A204.1 (cell line): ENCODE measurements around the gene PSMD2.

Experiments
- FAIRE-seq: peaks from 2 replicates; lab custom pipeline; 2012; peaks lifted over from hg19 to GRCh38; lab: Jason Lieb, UNC

Gene PSMD2

DNA sequence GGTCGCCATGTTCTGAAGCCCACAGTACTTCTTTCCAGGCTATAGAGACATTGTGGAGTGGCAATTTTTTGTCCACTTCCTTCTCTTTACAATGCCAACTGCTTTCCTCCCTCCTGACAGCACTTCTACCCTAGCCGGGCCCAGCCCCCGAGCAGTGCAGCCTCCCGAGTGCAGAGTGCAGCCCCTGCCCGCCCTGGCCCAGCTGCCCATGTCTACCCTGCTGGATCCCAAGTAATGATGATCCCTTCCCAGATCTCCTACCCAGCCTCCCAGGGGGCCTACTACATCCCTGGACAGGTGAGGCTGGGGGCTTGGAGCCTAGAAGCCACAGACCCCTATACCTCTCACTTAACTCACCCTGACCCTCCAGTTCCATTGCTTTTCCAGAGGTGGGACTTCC is 18.2 kb downstream of the PSMD2 start:
- no peak for FAIRE-seq

DNA sequence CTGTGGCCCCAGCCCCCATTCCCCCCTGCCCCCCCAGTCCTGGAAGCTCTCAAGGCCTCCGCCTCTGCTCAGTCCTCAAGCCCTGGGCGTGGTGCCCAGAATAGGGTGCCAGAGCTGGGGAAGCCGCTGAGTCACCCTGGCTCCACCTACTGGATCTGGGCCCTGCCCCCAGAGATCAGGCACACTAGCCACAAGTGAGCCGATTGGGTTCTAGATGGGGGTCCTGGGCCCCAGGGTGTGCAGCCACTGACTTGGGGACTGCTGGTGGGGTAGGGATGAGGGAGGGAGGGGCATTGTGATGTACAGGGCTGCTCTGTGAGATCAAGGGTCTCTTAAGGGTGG is 21.0 kb downstream of the PSMD2 start:
- FAIRE-seq = no peak

DNA sequence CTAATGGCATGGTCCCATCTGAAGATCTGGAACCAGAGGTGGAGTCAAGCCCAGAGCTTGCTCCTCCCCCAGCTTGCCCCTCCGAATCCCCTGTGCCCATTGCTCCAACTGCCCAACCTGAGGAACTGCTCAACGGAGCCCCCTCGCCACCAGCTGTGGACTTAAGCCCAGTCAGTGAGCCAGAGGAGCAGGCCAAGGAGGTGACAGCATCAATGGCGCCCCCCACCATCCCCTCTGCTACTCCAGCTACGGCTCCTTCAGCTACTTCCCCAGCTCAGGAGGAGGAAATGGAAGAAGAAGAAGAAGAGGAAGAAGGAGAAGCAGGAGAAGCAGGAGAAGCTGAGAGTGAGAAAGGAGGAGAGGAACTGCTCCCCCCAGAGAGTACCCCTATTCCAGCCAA is 22.6 kb downstream of the PSMD2 start:
- no peak for FAIRE-seq

DNA sequence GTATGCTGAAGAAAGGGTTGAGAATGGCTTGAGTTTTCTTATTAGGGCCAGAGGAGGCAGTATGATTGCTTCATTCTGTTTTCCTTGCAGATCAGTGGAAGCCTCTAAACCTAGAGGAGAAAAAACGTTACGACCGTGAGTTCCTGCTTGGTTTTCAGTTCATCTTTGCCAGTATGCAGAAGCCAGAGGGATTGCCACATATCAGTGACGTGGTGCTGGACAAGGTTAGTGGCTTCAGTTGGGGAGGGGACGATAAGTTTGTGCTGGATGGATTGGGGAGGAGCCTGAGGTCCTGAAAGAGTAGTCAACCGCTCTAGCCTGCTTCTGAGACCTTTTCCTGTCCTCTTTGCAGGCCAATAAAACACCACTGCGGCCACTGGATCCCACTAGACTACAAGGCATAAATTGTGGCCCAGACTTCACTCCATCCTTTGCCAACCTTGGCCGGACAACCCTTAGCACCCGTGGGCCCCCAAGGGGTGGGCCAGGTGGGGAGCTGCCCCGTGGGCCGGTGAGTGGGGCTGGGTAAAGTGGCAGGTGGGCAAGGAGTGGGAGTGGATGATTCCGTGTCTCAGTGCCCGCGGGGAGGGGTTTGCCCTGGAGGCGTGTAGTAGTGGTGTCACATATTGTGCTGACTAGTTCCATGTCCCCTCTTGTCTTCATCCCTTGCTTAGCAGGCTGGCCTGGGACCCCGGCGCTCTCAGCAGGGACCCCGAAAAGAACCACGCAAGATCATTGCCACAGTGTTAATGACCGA is 23.9 kb downstream of the PSMD2 start:
- FAIRE-seq = no peak

DNA sequence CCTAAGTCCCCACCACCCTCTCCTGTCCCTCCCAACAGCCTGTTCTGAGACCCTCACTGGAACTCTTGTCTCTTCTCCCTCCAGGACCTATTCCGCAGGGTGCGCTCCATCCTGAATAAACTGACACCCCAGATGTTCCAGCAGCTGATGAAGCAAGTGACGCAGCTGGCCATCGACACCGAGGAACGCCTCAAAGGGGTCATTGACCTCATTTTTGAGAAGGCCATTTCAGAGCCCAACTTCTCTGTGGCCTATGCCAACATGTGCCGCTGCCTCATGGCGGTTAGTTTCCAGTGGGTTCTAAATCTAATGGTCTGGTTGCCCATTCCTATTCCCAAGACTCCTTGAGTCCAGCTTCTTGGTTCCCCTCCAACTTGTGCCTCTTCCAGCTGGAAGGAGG is 24.7 kb downstream of the PSMD2 start:
- FAIRE-seq = no peak

DNA sequence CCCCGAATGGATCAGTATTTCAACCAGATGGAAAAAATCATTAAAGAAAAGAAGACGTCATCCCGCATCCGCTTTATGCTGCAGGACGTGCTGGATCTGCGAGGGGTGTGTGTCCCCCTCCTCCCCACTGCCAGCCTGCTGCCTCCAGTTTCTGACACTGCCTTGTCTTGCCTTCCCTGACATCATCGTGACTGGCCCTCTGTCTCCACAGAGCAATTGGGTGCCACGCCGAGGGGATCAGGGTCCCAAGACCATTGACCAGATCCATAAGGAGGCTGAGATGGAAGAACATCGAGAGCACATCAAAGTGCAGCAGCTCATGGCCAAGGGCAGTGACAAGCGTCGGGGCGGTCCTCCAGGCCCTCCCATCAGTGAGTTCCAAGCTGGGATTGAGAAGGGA is 26.2 kb downstream of the PSMD2 start:
- FAIRE-seq = no peak

DNA sequence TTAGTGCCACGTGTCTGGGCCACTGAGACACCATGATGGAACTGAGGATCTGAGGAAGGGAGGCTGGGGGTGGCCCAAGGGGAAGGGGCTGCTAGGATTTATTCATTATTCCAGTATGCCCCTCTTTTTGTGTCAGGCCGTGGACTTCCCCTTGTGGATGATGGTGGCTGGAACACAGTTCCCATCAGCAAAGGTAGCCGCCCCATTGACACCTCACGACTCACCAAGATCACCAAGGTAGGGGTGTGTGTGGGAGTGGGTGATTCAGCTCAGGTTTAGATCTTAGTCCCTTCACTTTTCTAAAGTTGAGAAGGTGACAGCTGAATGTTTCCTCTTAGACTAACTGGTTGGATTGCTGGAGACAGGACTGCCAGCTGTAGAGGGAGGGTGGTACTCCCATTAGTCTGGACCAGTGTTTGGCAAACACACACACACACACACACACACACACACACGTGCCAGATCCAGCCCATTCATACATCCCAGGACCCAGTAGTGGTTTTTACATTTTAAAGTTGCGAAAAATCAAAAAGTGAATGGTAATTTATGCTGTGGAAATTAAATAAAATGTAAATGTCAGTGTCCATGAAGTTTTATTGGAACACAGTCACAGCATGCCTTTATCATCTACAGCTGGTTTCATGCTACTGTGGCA is 26.8 kb downstream of the PSMD2 start:
- FAIRE-seq = no peak

DNA sequence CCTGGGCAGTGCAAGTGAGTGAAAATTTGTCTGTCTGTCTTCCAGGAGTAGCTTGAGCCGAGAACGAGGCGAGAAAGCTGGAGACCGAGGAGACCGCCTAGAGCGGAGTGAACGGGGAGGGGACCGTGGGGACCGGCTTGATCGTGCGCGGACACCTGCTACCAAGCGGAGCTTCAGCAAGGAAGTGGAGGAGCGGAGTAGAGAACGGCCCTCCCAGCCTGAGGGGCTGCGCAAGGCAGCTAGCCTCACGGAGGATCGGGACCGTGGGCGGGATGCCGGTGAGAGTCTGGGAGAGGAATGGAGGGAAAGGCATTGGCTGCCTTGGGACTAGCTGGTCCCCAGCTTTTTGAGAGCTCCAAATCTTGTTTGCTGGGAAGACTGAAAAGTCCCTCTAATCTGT is 28.1 kb downstream of the PSMD2 start:
- FAIRE-seq = no peak

DNA sequence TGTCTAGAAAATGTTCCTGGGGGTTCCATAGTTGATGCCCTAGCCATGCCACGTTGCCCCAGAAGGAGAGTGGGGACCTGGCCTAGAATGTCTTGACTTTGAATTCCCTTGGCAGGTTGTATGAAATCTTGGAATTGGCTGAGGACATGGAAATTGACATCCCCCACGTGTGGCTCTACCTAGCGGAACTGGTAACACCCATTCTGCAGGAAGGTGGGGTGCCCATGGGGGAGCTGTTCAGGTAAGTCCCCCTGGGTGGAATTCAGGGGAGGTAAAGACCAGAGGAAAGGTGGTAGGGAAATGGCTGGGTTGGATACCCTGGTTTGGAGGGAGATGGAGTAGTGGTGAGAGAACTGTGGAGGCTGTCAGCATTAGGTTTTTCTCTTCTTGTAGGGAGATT is 29.5 kb downstream of the PSMD2 start:
- FAIRE-seq = no peak

DNA sequence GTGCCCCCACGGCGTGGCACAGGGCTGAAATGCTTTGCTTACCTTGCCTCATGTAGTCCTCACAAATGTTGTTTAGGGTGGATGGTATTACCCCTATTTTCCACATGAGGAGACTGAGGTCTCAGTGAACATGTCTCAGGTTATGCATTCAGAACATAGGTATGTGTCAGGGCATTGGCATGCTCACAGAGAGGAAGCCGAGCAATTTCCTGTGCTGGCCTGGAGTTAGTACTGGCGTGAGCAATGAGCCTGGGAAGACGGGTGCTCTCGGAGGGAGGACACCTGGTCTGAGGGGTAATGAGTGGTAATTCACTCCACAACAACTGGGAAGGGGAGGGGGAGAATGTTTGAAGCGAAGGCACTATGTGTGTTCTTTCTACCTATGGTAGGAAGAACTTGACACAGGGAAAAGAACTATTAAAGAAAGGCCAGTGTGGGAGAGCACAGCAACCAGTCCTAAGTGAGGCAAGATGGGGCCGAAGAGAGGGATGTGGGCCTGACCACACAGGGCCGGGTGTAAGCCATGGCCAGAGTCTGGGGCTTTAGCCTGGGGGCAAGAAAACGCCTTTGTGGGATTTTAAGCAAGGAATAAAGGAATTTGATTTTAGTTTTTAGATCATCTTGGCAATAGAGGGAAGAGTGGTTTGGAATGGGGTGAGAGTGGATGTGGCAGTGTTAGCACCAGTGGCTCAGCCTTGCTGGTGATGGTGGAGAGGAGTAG is 33.5 kb downstream of the PSMD2 start:
- no peak for FAIRE-seq

DNA sequence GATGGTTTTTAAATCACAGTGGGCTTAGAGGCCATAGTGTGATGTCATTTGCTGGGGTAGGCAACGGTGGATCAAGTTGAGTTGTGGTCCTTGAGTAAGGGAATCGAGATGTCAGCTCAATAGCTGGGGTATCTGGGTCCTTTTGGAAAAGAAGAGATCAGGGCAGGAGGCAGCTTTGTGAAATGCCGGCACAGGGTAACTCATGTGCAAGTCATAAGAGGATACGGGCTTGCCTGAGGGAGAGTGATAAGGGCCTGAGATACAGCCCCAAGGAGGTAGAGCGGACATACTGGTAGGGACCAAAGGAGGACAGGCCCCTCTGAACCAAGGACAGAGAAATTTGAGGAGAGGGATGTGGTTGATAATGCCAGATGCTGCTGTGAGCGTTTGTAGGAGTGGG is 34.1 kb downstream of the PSMD2 start:
- FAIRE-seq = no peak

DNA sequence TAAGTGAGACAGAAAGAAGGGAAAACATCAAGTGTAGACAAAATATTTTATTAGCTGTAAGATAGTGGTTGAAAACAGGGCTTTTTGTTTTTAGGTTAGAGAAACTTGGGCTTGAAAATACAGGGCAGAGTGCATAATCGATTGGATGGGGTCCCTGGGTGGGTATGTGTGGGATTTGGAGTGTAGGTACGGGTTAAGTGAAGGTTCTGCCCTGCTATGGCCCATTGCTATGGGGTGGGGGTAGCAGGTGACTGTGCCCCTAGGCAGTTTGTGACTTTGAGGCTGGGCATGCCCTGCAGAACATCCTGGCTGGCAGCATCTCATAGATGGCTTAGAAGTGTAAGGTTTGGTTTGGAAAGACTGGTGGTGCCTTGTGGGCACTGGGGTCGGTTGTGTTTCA is 34.7 kb downstream of the PSMD2 start:
- no peak for FAIRE-seq

DNA sequence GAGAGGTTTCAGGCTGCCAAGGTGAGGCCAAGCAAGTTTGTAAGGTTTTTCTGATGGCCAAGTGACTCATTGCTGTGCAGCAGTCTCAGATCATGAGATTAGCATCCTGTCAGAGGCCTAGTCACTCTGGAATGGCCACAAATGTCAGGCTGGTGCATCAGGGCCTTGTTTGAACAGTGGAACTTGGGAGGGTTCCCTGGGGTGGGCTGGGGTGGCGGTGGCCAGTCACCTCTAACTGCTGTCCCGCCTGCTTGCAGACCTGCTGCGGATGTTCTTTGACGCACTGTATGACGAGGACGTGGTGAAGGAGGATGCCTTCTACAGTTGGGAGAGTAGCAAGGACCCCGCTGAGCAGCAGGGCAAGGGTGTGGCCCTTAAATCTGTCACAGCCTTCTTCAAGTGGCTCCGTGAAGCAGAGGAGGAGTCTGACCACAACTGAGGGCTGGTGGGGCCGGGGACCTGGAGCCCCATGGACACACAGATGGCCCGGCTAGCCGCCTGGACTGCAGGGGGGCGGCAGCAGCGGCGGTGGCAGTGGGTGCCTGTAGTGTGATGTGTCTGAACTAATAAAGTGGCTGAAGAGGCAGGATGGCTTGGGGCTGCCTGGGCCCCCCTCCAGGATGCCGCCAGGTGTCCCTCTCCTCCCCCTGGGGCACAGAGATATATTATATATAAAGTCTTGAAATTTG is 35.6 kb downstream of the PSMD2 start:
- FAIRE-seq = no peak

DNA sequence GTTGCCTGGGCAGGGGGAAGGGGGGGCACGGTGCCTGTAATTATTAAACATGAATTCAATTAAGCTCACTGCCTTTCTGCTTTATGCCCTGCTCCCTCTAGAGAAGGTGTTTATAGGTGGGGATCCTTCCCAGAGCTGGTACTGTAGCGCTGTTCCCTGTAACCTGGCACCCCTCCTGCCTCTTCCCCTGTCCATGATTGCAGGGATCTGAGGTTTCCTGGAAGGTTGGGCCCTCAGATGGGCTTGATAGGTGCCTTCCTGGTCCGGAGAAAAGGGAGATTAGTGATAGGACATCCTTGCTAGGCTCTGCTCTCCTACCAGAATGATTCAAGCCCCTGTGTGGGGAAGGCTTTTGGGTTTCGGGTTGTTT is 36.2 kb downstream of the PSMD2 start:
- no peak for FAIRE-seq

DNA sequence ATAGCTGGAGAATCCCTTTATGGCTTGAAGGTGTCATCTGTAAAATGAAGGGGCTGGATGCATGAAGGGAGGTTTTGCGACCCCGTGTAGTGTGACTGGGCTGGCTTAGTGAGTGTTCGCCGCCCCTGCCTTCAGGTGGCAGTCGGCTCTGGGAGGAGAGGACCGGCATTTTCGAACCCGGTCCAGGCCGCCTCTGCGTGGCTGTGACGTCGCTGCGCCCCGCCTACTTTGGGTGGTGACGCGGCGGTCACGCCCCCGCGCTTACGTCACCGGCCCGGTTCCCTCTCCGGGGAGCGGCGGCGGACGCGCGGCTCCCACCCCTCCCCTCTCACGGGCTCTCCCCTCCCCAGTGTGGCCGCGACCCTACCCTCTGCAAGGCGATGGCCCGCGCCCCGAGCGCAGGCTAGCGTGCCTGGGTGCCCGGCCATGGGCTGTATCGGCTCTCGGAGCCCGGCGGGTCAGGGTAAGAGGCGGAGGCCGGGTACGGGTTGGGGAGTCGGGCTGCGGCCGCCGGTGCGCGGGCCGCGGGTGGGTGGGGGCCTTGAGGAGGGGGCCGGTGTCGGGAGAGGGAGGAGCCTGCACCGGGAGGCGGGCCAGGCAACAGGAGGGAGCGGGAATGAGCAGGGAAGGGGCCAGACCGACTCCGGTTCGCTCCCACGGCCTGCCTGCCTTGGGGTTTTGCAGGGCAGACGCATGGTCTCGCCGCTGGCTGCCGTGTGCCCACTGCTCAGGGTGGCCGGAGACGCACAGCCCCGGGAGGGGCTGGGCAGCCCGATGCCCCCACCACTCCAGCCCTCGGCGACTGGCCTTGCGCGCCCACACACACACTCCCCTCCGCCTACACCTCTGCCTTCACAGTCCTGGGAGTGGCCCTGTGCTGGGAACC is 36.9 kb downstream of the PSMD2 start:
- FAIRE-seq = no peak

DNA sequence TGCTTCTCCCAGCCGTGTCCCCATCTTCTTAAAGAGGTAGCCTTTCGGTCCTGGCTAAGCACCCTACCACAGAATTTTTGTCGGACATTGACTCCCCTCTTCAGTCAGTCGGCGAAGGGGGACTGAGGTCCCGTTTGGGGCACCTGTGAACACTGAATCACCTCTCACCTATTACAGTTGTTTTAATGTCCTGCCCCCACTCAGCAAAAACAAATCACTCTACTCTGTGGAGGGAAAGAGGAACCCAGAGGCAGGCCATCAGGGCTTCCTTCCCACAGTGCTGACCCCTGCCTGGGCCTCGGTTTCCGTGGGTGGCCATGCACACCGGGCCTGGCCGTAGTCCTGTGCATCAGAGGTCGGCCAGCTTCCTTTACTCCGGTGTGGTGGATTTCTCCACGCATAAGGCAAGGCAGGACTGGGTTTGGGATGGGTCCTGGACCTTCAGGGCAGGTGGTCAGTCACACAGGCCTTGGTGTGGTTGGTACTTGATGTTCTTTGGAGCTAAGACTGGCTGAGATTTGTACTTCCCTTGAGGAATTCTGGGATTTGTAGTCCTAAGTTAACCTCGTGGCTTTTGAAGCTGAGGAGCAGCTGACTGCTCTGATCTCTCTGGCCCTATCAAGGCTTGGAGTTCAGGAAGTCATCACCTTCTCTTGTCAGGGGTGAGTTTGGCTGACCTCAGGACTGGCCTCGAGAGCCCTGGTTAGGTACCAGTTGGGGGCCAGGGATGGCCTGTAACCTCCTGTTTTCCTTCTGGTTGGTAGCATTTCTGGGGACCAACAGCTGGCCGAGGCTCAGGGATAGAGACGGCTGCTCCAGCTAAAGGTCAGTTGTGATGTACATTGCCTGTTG is 37.7 kb downstream of the PSMD2 start:
- no peak for FAIRE-seq

DNA sequence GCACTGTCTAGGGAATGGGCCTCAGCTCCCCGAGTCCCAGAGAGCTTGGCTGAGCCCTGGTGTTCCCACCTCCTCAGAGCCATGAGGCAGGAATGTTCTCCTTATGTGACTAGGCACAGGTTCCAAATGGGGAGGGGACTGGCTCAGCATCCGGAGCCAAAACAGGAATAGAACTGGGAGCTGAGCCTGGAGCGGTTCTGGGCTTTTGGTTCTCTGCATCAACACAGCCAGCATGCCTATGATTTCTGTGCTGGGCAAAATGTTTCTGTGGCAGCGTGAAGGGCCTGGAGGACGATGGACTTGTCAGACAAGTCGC is 38.3 kb downstream of the PSMD2 start, which contains the start of gene FAM131A:
TSS of gene FAM131A (plus strand) at position 202 of the 316 bp plus-strand sequence. CDS start at position 233, 31 bp downstream.
- no peak for FAIRE-seq

DNA sequence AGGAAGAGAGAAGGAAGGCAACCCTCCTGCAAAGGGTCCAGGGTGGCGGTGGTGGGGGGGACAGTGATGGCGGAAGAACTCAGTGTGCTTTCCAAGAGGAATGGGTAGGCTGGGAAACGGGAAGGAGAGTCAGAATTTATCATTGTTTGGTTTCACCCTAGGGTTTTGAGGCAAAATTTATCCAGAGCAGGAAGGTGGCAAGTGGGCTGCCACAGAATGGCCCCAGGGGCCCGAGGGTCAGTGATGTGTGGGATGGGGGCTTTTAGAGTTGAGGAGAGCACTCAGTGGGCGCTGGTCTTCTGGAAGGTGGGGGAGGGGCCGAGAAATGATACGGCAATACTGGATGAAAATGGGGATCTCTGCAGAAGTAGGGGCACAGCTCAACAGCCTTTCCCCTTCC is 38.9 kb downstream of the PSMD2 start:
- FAIRE-seq = no peak

DNA sequence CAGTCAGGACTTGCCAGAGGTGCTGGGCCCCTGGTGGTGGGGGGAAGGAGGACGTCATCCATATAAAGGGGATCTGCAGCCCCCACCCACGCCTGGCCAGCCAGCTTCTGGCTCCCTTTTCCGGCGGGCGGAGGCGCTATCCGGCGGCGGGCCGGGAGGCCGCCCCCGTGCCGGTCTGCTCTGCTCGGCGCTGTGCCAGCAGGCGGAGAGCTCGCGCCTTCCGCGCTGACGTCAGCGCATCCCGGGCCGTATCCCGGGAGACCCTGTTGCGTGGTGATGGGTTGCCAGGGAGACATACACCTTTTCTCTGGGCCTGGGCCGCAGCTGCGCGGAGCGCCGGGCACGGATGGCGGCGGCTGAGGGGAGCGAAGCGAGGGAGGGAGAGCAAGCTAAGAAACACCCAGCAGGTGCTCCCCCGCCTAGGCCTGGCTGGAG is 39.5 kb downstream of the PSMD2 start:
- no peak for FAIRE-seq

DNA sequence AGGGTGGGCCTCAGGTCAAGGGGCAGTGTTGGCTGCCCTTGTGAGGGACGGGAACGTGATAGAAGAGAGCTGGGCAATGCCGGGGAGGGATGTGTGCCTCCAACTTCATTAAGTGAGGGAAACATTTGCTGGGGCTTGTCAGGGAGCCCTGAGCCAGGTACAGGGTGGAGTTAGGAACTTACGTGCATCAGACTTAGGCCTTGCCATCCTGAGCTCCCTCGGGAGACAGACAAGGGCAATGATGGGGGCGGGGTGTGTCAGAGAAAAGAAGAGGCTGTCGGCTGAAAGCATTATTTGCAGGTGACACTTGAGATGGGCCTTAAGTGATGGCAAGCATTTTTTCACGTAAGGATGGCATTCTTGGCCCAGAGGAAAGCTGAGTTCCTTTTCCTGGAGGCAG is 40.0 kb downstream of the PSMD2 start:
- no peak for FAIRE-seq
